HUDEP-2 (cell line): ENCODE measurements around the gene TRAPPC12.
"Not testable (repeated sequence)": the region's sequence is repeated elsewhere in the genome, so short reads cannot be mapped to it uniquely, and the experiment has no call there.

Source experiments
- DNase-seq, 76 experiments: peaks; one replicate each; lab custom pipeline; 2025; ENCODE audit not compliant: unreplicated experiment in 76 of 76; lab: John Stamatoyannopoulos, UW

The TRAPPC12 gene

DNA sequence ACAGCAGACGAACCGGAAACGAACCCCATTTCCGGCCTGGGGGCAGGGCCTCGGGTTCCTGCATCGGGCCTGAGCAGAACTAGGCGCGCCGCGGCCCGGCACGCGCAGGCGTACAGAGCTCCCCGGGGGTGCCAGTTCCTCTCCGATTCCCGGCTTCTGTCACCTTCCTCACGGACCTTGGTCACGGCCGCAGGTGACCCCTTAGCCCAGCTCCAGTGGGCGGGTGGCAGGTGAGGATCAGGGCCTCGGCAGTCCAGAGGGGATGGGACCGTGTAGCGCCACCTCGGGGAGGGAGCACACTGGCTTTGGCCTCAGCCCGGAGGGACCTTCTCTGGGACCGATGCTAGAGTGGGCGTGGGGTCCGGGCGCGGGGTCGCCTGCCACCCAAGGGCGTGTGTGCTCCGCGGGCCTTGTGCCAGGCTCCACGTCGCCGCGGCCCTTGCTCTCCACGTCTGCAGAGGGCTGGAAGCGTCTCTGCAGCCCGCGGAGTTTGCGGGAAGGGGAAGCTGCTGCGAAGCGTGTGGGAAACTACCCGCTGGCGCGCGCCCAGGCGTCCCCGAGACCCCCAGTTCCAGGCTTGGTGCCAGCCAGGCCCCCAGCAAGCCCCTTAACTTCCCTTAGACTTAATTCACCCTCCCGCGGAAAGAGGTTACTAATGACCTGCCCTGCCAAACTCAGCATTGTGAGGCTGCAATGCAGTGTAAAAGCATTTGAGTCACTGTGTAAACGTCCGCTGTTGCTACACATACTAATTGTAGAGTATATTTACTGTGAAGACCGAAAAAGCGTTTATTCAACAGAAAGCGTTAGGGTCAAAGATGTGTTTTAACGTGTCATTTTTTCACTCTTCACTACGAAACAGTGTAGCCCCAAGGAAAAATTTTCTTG lies at the start of gene TRAPPC12:
TSS of gene TRAPPC12 (plus strand) at position 48 of the 888 bp plus-strand sequence. CDS start 7,930 bp downstream, outside the sequence.
- peak in 75 of 76 experiments; percentile 29 to 93 (median 83) for DNase-seq

- no peak for DNase-seq
These were observed 47.4 kb upstream of the TRAPPC12 start for GRCh38 chr2:3332133-3332532.

- DNase-seq = no peak
These were observed 44.8 kb upstream of the TRAPPC12 start for GRCh38 chr2:3334392-3335345.

- DNase-seq = no peak
These were observed 42.6 kb upstream of the TRAPPC12 start for GRCh38 chr2:3336844-3337243.

GRCh38 chr2:3338340-3338739 lies 41.2 kb upstream of the TRAPPC12 start:
- no peak for DNase-seq

DNA sequence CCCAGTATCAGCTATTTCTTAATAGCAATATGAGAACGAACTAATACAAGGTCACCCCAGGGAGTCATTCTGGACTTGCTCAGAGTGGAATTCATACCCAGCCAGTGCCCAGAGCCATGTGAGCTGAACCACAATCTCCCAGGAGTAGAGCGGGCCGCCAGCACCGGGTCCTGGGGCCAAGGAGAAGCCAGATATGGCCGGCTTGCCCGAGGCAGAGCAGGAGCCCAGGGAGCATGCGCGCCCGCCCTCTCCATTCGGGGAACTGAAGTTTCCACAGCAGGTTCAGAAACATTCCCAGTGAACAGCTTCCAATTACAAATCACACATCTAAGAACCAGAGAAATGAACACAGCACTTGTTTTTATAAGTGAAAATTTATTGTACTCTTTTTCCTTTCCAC lies 39.4 kb upstream of the TRAPPC12 start:
- DNase-seq = no peak

GRCh38 chr2:3341336-3341735 lies 38.2 kb upstream of the TRAPPC12 start:
- no peak for DNase-seq

GRCh38 chr2:3342324-3342723 lies 37.2 kb upstream of the TRAPPC12 start:
- DNase-seq = no peak

DNA sequence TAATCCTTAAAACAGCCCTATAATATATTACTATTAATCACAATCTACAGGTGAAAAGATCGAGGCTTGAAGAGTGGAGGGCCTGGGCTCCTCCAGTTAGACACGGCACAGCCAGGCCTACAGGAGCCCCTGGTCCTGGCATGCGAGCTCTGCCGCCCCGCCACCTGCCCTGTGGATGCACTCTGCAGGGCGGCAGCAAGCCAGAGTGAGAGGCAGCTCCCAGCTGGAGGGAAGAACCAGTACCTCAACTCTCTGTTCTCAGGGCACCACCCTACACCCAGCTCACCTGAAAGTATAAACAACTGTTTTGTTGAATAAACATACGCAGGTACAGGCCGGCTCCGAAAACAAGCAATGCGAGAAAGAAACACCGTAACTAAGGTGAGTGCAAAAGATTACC lies 36.5 kb upstream of the TRAPPC12 start:
- no peak for DNase-seq

DNA sequence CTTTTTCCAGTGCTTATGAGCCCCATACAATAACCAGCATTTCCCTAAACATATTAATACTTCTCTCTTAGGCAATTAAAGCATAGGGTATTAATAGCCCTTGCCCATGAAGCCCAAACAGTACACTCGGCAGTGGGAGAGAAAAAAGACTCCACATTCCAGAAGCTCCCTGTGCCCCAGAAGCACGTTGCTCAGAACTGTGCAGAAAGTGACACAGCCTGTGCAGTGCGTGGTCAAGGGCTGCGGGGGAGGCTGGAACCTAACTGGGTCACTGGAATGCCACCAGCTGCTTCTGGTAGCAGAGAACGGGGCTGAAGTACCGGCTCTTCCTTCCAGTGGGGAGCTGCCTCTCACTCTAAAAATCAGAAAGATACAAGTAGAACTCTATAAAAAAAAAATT lies 34.6 kb upstream of the TRAPPC12 start:
- DNase-seq = no peak

DNA sequence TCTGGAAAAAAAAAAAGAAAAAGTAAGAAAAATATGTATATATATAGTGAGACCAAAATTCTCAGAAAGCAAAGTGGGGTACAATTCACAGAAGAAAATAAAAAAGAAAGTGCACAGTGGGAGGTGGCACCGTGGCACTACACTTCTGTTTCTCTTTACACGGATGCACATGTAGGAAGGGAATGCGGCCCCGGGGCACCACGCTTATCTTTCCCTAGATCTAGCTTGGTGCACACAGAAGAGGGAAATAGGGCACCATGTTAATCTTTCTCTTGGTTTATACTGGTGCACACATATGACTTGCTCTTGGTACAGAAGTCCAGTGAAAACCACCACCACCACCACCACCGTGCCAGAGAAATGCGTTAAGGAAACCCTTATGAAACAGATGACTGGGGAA lies 33.9 kb upstream of the TRAPPC12 start:
- no peak for DNase-seq

GRCh38 chr2:3348767-3349166 lies 30.7 kb upstream of the TRAPPC12 start:
- DNase-seq = no peak

GRCh38 chr2:3349211-3349693 lies 30.2 kb upstream of the TRAPPC12 start:
- no peak for DNase-seq

DNA sequence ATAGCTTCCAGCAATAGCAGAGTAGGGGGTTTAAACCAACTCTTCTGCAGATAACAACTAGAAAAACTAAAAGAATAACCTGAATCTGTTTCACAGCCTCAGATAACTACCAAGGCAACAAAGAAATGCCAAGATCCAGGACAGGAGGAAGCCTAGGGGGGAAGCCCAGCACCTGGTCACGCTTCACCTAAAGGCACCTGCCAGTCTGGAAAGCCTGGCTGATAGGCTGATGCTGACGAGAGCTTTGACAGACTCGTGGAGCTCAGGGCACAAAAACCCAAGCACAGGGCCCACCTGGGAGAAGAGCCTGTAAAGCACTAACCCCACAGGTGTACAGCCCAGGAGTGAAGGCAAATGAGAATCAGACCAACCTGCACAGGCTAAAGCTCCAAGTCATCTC lies 24.5 kb upstream of the TRAPPC12 start:
- DNase-seq = no peak

DNA sequence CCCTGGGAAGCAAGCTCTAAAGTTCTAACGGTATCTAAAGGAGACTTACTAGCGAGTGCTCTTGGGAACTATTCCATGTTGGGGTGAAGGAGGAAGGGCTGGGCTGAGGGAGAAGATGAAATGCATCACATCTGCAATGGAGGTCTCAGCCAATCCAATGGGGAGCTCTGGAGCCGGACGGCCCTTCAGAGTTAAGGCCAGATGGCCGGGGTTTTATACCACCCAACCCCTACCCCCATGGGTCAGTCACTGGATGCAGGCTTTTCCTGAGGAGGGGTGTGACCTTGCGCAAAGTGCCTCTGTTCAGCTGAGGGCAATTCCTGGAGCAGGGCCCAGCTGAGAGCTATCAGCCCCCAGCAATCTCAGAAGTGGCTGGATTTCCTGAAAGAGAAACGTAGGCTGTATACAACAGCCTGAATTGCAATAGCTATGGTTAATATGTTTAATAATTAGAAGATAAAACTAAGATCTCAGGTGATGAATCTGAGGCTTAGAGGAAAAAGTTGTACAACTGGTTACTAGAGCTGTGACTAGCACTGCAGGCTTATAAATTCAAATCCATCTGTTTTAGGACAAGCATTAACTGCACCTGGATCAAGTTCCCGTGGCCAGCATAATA lies 23.4 kb upstream of the TRAPPC12 start:
- DNase-seq = no peak

GRCh38 chr2:3356799-3357198 lies 22.7 kb upstream of the TRAPPC12 start:
- no peak for DNase-seq

DNA sequence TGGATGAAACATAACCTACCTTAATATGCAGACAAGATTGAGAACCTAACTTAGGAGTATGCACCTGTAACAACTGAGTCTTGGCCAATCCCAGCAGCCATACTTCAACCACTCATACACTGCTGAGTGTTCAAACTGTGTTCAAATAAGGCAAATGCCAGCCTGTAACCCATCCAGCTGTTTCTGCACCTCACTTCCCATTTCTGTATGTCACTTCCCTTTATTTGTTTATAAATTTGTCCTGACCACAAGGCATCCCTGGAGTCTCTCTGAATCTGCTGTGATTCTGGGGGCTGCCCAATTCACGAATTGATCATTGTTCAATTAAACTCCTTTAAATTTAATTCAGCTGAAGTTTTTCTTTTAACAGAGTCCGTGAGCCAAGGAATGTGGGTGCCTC lies 22.0 kb upstream of the TRAPPC12 start:
- not testable (repeated sequence) for DNase-seq

DNA sequence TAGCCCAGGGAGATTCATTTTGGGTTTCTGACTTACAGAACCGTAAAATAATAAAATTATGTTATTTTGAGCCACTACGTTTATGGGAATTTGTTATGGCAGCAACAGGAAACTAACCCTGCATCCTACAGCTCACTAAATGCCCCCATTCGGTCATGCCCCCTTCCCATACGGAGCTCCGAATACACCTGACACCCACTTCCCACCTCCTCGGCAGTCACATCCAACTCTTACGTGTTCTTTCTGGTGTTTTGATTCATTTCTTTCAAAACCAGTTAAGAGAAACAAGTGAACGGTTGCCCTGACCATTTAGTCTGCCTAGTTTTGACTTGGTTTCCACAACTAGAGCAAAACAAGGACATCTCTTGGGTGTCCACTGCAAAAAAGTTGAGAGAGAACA lies 21.6 kb upstream of the TRAPPC12 start:
- DNase-seq = no peak

GRCh38 chr2:3361518-3362389 lies 17.7 kb upstream of the TRAPPC12 start:
- DNase-seq = no peak

GRCh38 chr2:3365219-3365618 lies 14.3 kb upstream of the TRAPPC12 start:
- DNase-seq = no peak
